Measurements from ENCODE around the gene DIPK1B.

The DIPK1B gene

DNA sequence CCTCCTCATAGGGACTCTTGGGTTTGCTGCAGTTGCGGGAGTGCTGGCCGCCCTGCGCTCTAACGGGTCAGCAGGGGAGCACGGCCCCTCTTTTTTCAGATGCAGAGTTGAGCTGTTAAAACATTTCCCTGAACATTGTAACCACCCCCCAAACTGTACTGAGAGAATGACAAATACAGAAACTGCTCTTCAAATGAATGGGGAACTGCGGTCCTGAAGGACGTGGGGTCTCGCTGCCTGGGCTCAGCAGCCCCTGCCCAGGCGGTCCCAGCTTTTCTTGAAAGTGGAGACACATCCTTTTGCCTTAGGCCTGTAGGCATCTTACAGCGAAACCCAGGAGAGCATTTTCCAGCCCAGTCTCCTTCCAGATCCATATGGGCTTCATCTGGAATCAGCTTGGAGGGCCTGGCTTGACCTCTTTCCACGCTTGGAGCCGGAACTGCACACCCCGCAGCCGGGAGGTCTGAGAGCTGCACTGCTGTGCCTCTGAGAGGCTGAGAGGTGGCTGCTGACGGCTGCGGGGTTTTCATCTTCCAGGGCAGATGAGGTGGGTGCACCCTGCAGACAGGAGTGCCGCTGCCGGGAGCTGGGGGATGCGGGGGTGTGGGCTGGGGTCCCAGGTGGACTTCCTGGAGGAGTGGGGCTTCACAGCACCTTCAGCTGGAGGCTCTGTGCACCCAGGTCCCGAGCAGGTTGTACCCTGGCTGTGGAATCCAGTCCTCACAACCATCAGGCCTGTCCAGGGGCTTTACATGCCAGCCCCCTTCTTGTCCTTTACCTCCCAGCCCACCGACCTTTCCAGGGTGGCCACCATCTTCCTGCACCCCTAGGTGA lies 23.9 kb upstream of the DIPK1B start:
- no peaks in the 10 kb centered on the region for H3K36me3 ChIP-seq (ENCODE audit: insufficient read depth, low read length)
- H3K9me3 ChIP-seq (ENCODE audit: control insufficient read depth, insufficient read depth, low read length): no peaks in the 10 kb centered on the region
- peaks cover 5% of the 10 kb centered on the region; the same call in 1 of the 2 replicates for H3K4me1 ChIP-seq (ENCODE audit: insufficient read depth, low read length)
- H3K9ac ChIP-seq (ENCODE audit: low read depth, low read length): no peak overlapping the region; the same call in 1 of the 2 replicates

- Histone ChIP-seq H3K4me1 (ENCODE audit: insufficient read depth, low read length) (peaks cover 3% of the 10 kb centered on the region; the same call in 1 of the 2 replicates), H3K9me3 (ENCODE audit: control insufficient read depth, insufficient read depth, low read length) (no peaks in the 10 kb centered on the region)
Observed at GRCh38 chr9:136689108-136689460, 23.3 kb upstream of the DIPK1B start.

GRCh38 chr9:136690104-136690805 lies 22.1 kb upstream of the DIPK1B start:
- Histone ChIP-seq H3K9me3 (ENCODE audit: control insufficient read depth, insufficient read depth, low read length) (no peaks in the 10 kb centered on the region), H3K36me3 (ENCODE audit: insufficient read depth, low read length) (no peaks in the 10 kb centered on the region), H3K4me1 (ENCODE audit: insufficient read depth, low read length) (peaks cover 3% of the 10 kb centered on the region; the same call in 1 of the 2 replicates), H3K9ac (ENCODE audit: low read depth, low read length) (no peak overlapping the region)

More at GRCh38 chr9:136689108-136689460, 23.3 kb upstream of the DIPK1B start:
- no peak overlapping the region for H3K9ac ChIP-seq (ENCODE audit: low read depth, low read length)
- H3K36me3 ChIP-seq (ENCODE audit: insufficient read depth, low read length): no peaks in the 10 kb centered on the region

DNA sequence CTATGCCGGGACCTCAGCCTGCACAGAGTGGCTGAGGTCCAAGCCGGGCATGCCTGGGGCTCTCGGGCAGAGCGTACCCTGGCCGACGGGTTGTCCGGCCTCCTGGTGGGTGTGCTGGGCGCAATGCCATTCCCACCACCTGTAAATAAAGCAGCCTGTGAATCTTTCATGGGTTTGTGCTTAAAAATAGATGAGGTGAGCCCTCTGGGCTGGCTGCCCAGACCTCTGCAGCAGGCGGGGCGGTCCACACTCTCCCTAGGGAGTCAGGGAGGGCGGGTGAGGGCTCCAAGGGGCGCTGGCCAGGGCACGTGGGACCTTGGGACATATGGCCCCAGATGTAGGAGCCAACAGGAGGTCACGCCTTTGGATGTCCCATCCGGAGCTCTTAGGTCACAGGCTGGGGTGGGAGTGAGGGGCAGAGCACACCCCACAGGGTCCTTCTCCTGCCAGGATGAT lies 21.5 kb upstream of the DIPK1B start:
- peaks cover under 1% of the 10 kb centered on the region; the same call in 1 of the 2 replicates for H3K4me1 ChIP-seq (ENCODE audit: insufficient read depth, low read length)
- no peaks in the 10 kb centered on the region for H3K9me3 ChIP-seq (ENCODE audit: control insufficient read depth, insufficient read depth, low read length)
- no peak overlapping the region for H3K9ac ChIP-seq (ENCODE audit: low read depth, low read length)
- no peaks in the 10 kb centered on the region for H3K36me3 ChIP-seq (ENCODE audit: insufficient read depth, low read length)

- Histone ChIP-seq H3K9me3 (ENCODE audit: control insufficient read depth, insufficient read depth, low read length) (no peaks in the 10 kb centered on the region), H3K9ac (ENCODE audit: low read depth, low read length) (no peak overlapping the region), H3K4me1 (ENCODE audit: insufficient read depth, low read length) (no peaks in the 10 kb centered on the region; the same call in 1 of the 2 replicates), H3K36me3 (ENCODE audit: insufficient read depth, low read length) (no peaks in the 10 kb centered on the region)
Observed at GRCh38 chr9:136691316-136692184, 20.8 kb upstream of the DIPK1B start.

GRCh38 chr9:136692185-136693134 lies 19.9 kb upstream of the DIPK1B start:
- no peaks in the 10 kb centered on the region for H3K36me3 ChIP-seq (ENCODE audit: insufficient read depth, low read length)
- no peaks in the 10 kb centered on the region; the same call in 1 of the 2 replicates for H3K4me1 ChIP-seq (ENCODE audit: insufficient read depth, low read length)
- no peaks in the 10 kb centered on the region for H3K9me3 ChIP-seq (ENCODE audit: control insufficient read depth, insufficient read depth, low read length)
- H3K9ac ChIP-seq (ENCODE audit: low read depth, low read length): no peak overlapping the region

DNA sequence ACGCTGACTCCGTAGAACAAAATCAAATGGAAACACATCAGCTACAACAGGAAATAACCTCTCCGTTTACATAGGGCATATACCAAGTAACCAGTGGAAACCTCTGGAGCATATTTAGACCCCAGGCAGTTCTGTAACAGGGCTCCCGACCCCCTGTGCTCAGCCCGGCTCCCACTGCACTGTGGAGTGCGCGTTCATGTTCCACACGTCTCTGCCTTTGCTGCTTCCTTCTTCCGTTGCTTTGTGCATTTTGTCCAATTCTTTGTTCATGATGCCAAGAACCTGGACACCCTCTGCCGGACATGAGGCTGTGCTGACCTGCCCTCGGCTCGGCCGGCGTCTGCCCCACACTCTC lies 19.3 kb upstream of the DIPK1B start:
- Histone ChIP-seq H3K9ac (ENCODE audit: low read depth, low read length) (no peak overlapping the region), H3K36me3 (ENCODE audit: insufficient read depth, low read length) (no peaks in the 10 kb centered on the region), H3K9me3 (ENCODE audit: control insufficient read depth, insufficient read depth, low read length) (no peaks in the 10 kb centered on the region), H3K4me1 (ENCODE audit: insufficient read depth, low read length) (no peaks in the 10 kb centered on the region; the same call in 1 of the 2 replicates)

DNA sequence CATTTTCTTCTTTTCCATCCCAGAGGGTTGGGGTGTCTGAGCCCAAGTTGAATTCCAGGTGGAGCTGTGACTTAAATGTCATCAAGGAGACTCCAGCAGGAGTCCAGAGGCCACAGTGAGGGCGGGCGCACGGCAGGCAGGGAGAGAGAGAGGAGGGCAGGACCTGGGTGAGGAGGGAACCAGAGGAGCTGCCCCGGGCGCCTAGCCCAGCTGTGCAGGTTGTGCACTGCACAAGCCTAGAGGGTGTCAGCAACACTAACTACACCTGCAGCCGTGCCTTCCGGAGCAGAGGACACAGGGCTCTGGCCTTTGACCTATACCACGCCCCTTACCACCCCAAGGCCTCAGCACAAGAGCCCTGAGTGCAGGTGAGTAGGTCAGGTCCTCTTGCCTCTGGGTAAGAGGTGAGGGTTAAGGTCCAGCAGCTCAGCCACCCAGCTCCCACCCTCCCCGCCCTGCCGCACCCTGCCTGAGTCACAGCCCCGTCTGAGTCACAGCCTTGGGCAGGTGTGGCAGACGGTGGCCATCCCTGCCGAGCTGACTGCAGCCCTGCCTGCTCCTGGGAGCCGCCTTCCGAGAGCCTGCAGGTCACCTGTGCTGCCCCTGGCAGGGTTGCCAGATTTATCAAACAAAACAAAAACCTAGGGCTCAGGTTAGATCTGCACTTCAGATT lies 18.7 kb upstream of the DIPK1B start:
- no peaks in the 10 kb centered on the region for H3K9me3 ChIP-seq (ENCODE audit: control insufficient read depth, insufficient read depth, low read length)
- no peaks in the 10 kb centered on the region for H3K36me3 ChIP-seq (ENCODE audit: insufficient read depth, low read length)
- H3K4me1 ChIP-seq (ENCODE audit: insufficient read depth, low read length): no peaks in the 10 kb centered on the region; the same call in 1 of the 2 replicates
- no peak overlapping the region for H3K9ac ChIP-seq (ENCODE audit: low read depth, low read length)

- no peaks in the 10 kb centered on the region; the same call in 1 of the 2 replicates for H3K4me1 ChIP-seq (ENCODE audit: insufficient read depth, low read length)
- no peaks in the 10 kb centered on the region for H3K9me3 ChIP-seq (ENCODE audit: control insufficient read depth, insufficient read depth, low read length)
- H3K36me3 ChIP-seq (ENCODE audit: insufficient read depth, low read length): no peaks in the 10 kb centered on the region
- H3K9ac ChIP-seq (ENCODE audit: low read depth, low read length): no peak overlapping the region
Observed at GRCh38 chr9:136694163-136694871, 18.1 kb upstream of the DIPK1B start.

GRCh38 chr9:136694872-136695247 lies 17.5 kb upstream of the DIPK1B start:
- Histone ChIP-seq H3K4me1 (ENCODE audit: insufficient read depth, low read length) (no peaks in the 10 kb centered on the region; the same call in 1 of the 2 replicates), H3K9me3 (ENCODE audit: control insufficient read depth, insufficient read depth, low read length) (no peaks in the 10 kb centered on the region), H3K9ac (ENCODE audit: low read depth, low read length) (no peak overlapping the region), H3K36me3 (ENCODE audit: insufficient read depth, low read length) (no peaks in the 10 kb centered on the region)

- Histone ChIP-seq H3K9me3 (ENCODE audit: control insufficient read depth, insufficient read depth, low read length) (no peaks in the 10 kb centered on the region), H3K9ac (ENCODE audit: low read depth, low read length) (no peak overlapping the region), H3K36me3 (ENCODE audit: insufficient read depth, low read length) (no peaks in the 10 kb centered on the region), H3K4me1 (ENCODE audit: insufficient read depth, low read length) (no peaks in the 10 kb centered on the region; the same call in 1 of the 2 replicates)
Observed at GRCh38 chr9:136695435-136695895, 16.9 kb upstream of the DIPK1B start.

DNA sequence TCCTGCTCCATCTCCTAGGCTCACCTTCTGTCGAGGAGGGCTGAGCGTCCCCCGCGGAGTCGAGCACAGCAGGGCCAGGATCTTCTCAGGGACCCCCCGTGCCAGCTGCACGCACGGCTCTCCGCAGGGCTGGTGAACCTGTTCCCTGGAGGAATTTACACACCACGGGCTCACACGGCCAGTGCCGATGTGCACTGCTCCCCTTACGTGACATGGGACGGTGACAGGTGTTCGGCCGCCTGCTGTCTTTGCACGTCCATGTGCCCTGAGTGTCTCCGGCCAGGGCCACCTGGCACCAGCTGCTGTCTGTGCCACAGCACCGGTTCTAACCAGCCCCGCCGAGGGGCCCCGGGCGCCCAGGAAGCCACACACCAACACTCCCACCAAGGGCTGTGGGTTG lies 16.4 kb upstream of the DIPK1B start:
- Histone ChIP-seq H3K9me3 (ENCODE audit: control insufficient read depth, insufficient read depth, low read length) (no peaks in the 10 kb centered on the region), H3K36me3 (ENCODE audit: insufficient read depth, low read length) (no peaks in the 10 kb centered on the region), H3K9ac (ENCODE audit: low read depth, low read length) (no peak overlapping the region), H3K4me1 (ENCODE audit: insufficient read depth, low read length) (peaks cover 2% of the 10 kb centered on the region; the same call in 1 of the 2 replicates)
